ENCODE measurements around the gene MYO5C.
"Not testable (repeated sequence)": the region's sequence is repeated elsewhere in the genome, so short reads cannot be mapped to it uniquely, and the experiment has no call there.

MYO5C gene

DNA sequence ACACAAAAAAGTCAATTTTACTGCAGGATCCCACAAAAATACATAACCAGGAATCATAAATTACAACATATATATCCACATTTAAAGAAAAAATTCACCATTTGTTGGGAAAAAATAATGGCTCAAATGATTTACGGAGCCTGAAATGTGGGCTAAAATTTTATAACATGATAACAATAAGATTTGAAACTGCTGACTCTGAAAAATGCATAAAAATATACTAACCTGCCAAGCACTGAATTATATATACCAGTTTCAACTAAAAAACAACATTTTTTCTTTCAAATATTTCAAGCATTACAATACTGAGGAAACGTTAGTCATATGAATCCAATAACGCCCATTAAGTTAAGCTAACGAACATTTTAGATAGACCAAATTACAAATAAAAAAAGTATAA, 12.2 kb upstream of the MYO5C start:
- DNase-seq: no peak

DNA sequence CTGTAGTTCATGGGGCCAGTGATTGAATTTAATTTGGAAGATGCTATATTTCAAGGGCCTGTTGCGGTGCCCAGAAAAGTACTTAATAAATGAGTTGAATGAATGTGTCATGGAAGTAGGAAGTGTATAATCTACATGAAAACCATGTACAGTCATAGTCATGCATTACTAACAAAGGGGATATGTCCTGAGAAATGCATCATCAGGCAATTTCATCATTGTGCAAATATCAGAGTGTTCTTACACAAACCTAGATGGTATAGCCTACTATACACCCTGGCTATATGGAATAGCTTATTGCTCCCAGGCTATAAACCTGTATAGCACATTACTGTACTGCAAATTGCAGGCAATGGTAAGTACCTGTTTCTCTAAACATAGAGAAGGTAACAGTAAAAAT, 10.7 kb upstream of the MYO5C start:
- no peak for DNase-seq

GRCh38 chr15:52303093-52303772, 7.6 kb upstream of the MYO5C start:
- DNase-seq: no peak

DNA sequence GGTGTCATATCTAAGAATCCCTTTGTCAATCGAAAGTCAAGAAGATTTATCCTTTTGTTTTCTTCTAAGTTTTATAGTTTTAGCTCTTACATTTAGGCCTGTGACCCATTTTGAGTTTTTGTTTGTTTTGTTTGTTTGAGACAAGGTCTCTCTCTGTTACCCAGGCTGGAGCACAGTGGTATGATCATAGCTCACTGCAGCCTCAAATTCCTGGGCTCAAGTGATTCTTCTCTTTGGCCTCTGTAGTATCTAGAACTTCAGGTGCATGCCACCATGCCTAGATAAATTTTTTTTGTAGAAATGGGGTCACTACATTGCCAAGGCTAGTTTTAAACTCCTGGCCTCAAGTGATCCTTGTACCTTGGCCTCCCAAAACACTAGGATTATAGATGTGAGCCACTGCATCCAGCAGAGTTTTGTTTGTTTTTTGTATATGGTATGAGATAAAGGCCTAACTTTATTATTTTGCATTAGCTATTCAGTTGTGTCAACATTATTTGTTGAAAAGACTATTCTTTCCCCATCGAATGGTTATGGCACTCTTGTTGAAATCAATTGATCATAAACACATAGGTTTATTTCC, 5.8 kb upstream of the MYO5C start:
- no peak for DNase-seq

GRCh38 chr15:52294881-52295420, 653 bp downstream of the MYO5C start:
- no peak for DNase-seq

GRCh38 chr15:52292780-52293392, 2.7 kb downstream of the MYO5C start:
- DNase-seq: no peak

DNA sequence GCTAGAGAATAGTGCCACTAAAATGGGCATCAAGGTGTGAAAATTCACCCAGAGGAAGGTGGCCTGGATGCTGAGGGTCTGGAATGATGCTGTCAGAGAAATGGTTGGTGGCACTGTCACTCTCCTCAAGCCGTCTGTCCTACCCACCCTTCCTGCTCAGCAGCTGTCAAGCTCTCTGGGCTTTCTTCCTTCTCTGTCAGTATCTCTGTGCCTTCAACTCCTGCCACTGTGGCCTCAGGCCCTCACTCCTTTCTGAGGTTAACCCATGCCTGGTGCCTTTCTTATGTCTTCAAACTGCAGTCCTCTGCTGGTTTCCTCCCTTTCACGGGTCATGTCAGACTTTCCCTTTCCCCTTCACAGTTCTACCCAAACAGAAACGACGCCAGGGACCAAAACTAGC, 4.4 kb downstream of the MYO5C start:
- no peak for DNase-seq

GRCh38 chr15:52290800-52291199, 4.8 kb downstream of the MYO5C start:
- DNase-seq: no peak

- no peak for DNase-seq
These were observed 5.3 kb downstream of the MYO5C start for GRCh38 chr15:52290329-52290728.

DNA sequence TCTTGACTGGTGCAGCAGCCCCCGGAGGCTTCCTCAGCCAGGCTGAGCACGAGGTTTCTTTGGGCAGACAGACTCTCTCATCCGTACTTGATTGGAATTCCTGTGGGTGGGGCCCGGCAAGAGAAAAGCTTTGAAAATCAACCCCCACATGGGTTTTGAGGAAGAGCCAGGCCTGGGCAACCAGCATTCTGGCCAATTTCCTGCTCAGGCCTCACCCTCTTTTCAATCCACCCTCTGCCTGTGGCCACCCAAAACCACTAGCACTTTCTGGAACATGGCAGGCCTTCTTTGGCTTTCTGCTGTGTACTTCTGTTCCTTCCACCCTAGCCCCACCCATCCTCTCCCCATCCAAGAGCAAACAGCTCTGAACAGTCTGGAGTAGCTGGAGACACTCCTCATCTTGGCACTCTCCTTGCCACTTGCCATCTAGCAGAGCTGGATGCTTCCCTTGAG, 5.9 kb downstream of the MYO5C start:
- DNase-seq: peak; percentile 34

GRCh38 chr15:52288986-52289385, 6.6 kb downstream of the MYO5C start:
- DNase-seq: no peak

- DNase-seq: no peak
These were observed 7.3 kb downstream of the MYO5C start for GRCh38 chr15:52288051-52288942.

DNA sequence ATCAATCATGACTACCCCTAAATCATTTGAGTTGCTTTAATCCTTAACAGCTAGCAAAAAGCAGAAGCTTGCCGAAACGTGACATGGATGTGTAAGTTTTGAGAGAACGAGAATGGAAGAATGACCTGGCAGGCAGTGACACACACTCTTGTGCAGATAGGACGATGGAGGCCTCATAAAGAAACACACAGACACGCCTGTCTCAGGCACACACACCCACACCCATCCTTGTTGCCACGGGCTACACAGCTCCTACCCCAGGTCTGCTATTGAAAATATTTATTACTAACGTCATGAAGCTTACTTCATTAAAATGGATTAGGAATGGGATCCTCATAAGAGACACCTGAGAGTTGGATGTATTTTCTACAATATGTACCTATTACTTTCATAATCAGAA, 8.5 kb downstream of the MYO5C start:
- DNase-seq: no peak

GRCh38 chr15:52285941-52286340, 9.7 kb downstream of the MYO5C start:
- not testable (repeated sequence) for DNase-seq

DNA sequence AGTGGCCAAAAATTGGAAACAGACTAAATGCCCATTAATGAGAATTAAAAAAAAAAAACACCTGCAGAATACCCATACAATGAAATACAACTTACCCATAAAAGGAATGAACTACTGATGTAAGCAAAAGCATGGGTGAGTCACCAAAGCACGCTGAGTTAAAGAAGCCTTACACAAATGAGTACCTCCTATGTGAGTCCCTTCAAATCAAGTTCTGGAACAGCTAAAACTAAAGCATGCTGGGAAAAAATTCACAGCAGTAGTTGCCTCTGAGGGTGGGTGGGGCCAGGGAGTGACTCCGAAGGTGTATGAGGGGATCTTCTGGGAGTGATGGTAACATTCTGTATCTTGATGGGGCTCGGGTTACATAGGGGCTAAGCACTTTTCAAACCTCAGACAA, 11.4 kb downstream of the MYO5C start:
- no peak for DNase-seq

DNA sequence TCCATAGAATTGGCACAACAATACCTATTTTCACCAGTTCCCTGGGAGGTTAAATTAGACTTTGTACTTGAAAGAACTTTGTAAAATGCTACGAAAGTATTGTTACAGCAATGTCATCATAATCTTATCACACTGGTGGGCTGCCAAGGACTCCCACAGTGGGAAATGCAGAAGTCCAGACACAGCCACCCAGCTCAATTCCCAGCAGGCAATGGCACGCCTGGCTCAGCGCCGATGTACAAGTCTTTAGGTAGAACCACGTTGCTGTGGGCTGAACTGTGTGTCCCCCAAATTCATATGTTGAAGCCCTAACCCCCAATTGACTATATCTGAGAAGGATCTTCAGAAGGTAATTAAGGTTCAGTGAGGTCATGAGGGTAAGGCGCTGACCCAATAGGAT, 12.3 kb downstream of the MYO5C start:
- DNase-seq: no peak

DNA sequence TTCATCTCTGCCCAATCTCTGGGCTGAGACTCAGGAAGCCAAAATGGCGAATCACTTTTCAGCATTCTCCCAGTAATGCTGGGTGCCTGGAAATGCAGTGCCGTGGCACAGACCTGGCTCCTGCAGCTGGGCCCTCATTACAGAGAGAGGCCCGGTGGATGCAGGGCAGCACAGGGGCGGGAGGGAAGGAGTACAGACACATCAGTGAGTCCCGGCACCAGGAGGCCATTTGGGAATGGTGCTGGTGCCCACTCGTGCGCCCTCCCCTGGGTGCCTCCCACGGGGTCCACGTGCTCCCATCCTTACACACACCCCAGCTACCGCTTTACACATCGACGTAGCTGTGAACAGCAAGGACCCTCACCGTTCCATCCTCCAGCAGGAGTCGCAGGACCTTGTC, 13.2 kb downstream of the MYO5C start:
- no peak for DNase-seq

DNA sequence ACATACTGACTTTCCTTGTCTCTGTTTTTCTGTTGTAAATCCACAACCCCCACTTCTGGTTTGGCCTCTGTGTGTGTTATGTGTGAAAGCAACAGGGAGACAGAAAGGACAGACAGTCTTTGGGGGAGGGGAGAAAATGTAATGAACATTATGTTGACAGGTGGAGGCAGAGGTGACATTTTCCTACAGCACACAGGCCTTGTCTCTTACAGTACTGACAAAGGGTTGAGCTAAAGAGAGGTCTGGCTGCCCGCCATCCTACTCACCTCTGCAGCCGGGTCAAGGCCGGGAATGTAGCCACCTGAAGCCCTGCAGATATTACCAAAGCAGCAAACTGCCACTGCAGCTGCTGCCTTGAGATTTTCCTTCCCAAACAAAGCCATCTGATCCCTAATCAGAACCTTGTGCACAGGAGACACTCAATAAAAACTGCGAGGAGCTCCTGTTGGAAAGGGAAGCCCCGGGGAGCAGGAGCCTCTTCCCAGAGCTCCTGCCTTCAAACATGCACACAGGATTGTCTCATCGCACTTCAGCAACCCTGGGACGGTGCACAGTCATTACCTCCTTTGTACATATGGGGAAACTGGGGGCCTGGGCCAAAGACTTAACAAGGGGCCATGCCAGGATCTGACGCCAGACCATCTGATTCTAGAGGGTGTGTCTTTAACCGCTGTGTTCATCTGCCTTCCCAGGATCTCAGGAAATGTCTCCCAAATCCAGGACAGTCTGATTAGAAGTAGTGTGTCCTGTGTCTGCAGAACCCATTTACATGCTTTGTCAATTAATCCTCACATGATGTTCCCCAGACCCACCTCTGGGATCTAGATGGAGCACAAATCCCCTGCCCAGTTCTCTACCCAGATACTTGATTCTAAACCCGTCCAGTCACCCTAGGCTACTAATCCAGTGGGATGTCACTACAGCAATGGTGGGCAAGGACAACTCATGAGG, 14.2 kb downstream of the MYO5C start:
- DNase-seq: no peak

- no peak for DNase-seq
These were observed 15.1 kb downstream of the MYO5C start for GRCh38 chr15:52280326-52281084.

- no peak for DNase-seq
These were observed 16.8 kb downstream of the MYO5C start for GRCh38 chr15:52278636-52279367.

All from femur (tissue), 1 donor.